Measurements from ENCODE around the gene ANKRD17.

ANKRD17 gene

DNA sequence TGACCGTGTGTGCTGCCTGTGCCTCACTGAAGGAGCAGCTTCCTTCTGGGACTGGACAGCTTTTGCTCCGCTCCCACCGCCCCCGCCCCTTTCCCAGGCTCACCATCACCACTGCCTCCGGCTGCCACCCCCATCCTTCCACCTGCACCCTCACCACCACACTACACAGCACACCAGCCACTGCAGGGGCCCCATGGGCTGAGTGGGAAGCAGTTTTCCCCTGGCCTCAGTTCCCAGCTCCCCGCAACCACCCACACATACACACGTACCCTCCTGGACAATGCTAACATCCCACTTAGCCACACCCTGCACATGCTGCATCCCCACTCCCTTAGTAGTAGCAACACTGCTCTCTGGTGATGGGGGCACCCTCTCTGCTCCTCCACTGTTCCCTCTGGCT, 159.5 kb downstream of the ANKRD17 start:
- Histone ChIP-seq H3K27me3 (ENCODE audit: control insufficient read depth in 1 of 2, insufficient read depth in 1 of 2, low read length in 2 of 2) (no peaks in the 10 kb centered on the region), H3K27ac (ENCODE audit: low read length, poor library complexity, severe bottlenecking) (no peak overlapping the region), H4K91ac (ENCODE audit: low read length) (no peak overlapping the region), H3K4me3 (ENCODE audit: insufficient read depth in 1 of 2, low read depth in 1 of 2, low read length in 2 of 2) (no peak overlapping the region), H2BK12ac (ENCODE audit: low read length in 2 of 2) (no peak overlapping the region), H2AK5ac (ENCODE audit: low read length, severe bottlenecking) (no peak overlapping the region), H3K79me1 (replicated peaks; ENCODE audit: low read length, poor library complexity, severe bottlenecking) (peaks cover 28% of the 10 kb centered on the region), H2BK15ac (ENCODE audit: low read depth, poor library complexity, severe bottlenecking) (no peak overlapping the region), H2AFZ (ENCODE audit: low read depth, low read length) (no peak overlapping the region), H3K14ac (ENCODE audit: low read length in 2 of 2) (no peak overlapping the region), H3K18ac (ENCODE audit: low read depth in 1 of 2, low read length in 2 of 2) (no peak overlapping the region), H3K4me2 (ENCODE audit: low read length, poor library complexity, severe bottlenecking) (no peak overlapping the region), H3K9ac (ENCODE audit: low read length) (no peak overlapping the region), H3K9me3 (ENCODE audit: control insufficient read depth, low read length) (no peaks in the 10 kb centered on the region), H2BK120ac (ENCODE audit: low read depth, low read length) (no peak overlapping the region), H3K4ac (ENCODE audit: low read depth in 1 of 2, low read length in 2 of 2) (no peak overlapping the region), H2BK5ac (ENCODE audit: low read depth, low read length, poor library complexity, severe bottlenecking) (no peak overlapping the region), H3K36me3 (ENCODE audit: control insufficient read depth in 1 of 2, insufficient read depth in 2 of 2, low read depth in 1 of 2, low read length in 2 of 2) (peaks cover 38 to 95% of the 10 kb centered on the region in 2 experiments), H3K4me1 (ENCODE audit: control insufficient read depth, insufficient read depth, low read depth, low read length) (no peaks in the 10 kb centered on the region), H3K23ac (ENCODE audit: low read length in 2 of 2) (no peak overlapping the region), H4K8ac (ENCODE audit: low read length) (no peak overlapping the region)
- no peak for DNase-seq
- 95% methylated on average over 7 of the region's 7 CpGs for WGBS

DNA sequence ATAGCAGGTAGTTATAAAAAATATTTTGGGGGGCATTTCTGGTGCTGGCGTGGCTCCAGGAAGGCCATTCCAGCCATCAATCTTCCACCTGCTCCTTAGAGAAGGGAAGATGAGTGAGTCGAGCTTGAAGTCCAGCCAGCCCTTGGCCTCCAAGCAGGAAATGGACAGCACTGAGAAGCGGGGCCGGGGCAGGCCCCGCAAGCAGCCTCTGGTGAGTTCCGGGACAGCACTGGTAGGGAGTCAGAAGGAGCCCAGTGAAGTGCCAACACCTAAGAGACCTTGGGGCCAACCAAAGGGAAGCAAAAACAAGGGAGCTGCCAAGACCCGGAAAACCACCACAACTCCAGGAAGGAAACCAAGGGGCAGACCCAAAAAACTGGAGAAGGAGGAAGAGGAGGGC, 159.9 kb downstream of the ANKRD17 start:
- Histone ChIP-seq H3K36me3 (ENCODE audit: control insufficient read depth in 1 of 2, insufficient read depth in 2 of 2, low read depth in 1 of 2, low read length in 2 of 2) (peaks cover 38 to 95% of the 10 kb centered on the region in 2 experiments), H3K4me2 (ENCODE audit: low read length, poor library complexity, severe bottlenecking) (no peak overlapping the region), H3K9ac (ENCODE audit: low read length) (no peak overlapping the region), H3K18ac (ENCODE audit: low read depth in 1 of 2, low read length in 2 of 2) (no peak overlapping the region), H2BK12ac (ENCODE audit: low read length in 2 of 2) (no peak overlapping the region), H3K27me3 (ENCODE audit: control insufficient read depth in 1 of 2, insufficient read depth in 1 of 2, low read length in 2 of 2) (no peaks in the 10 kb centered on the region), H3K4me3 (ENCODE audit: insufficient read depth in 1 of 2, low read depth in 1 of 2, low read length in 2 of 2) (no peak overlapping the region), H4K8ac (ENCODE audit: low read length) (no peak overlapping the region), H2BK5ac (ENCODE audit: low read depth, low read length, poor library complexity, severe bottlenecking) (no peak overlapping the region), H3K79me1 (replicated peaks; ENCODE audit: low read length, poor library complexity, severe bottlenecking) (peaks cover 28% of the 10 kb centered on the region), H3K23ac (ENCODE audit: low read length in 2 of 2) (no peak overlapping the region), H2AFZ (ENCODE audit: low read depth, low read length) (no peak overlapping the region), H3K9me3 (ENCODE audit: control insufficient read depth, low read length) (no peaks in the 10 kb centered on the region), H3K4me1 (ENCODE audit: control insufficient read depth, insufficient read depth, low read depth, low read length) (no peaks in the 10 kb centered on the region), H2BK120ac (ENCODE audit: low read depth, low read length) (no peak overlapping the region), H2AK5ac (ENCODE audit: low read length, severe bottlenecking) (no peak overlapping the region), H3K4ac (ENCODE audit: low read depth in 1 of 2, low read length in 2 of 2) (no peak overlapping the region), H4K91ac (ENCODE audit: low read length) (no peak overlapping the region), H2BK15ac (ENCODE audit: low read depth, poor library complexity, severe bottlenecking) (no peak overlapping the region), H3K27ac (ENCODE audit: low read length, poor library complexity, severe bottlenecking) (no peak overlapping the region), H3K14ac (ENCODE audit: low read length in 2 of 2) (no peak overlapping the region)
- DNase-seq: no peak
- 95% methylated on average over 6 of the region's 7 CpGs for WGBS

DNA sequence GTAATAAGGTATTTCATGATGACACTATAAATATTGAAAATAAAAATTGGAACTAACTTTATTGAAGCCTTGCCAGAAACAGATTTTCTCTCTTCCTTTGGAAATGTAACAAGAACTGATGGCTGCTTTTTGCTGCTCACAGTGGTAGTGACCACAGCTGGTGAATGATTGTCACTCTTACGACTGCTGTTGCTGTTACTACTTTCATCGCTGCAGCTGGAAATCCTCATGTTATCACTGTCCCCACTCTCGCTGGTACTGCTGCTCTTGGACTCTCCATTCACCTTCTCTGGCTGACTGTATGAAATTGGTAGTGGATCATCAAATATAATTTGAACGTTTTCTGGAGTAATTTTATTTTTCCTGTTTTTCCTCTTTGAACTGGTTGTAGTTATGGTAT, 160.6 kb downstream of the ANKRD17 start:
- Histone ChIP-seq H2BK15ac (ENCODE audit: low read depth, poor library complexity, severe bottlenecking) (no peak overlapping the region), H3K4me3 (ENCODE audit: insufficient read depth in 1 of 2, low read depth in 1 of 2, low read length in 2 of 2) (no peak overlapping the region), H3K9ac (ENCODE audit: low read length) (no peak overlapping the region), H4K8ac (ENCODE audit: low read length) (no peak overlapping the region), H3K23ac (ENCODE audit: low read length in 2 of 2) (no peak overlapping the region), H3K18ac (ENCODE audit: low read depth in 1 of 2, low read length in 2 of 2) (no peak overlapping the region), H2AFZ (ENCODE audit: low read depth, low read length) (no peak overlapping the region), H3K4ac (ENCODE audit: low read depth in 1 of 2, low read length in 2 of 2) (no peak overlapping the region), H2BK120ac (ENCODE audit: low read depth, low read length) (no peak overlapping the region), H3K14ac (ENCODE audit: low read length in 2 of 2) (no peak overlapping the region), H3K4me2 (ENCODE audit: low read length, poor library complexity, severe bottlenecking) (no peak overlapping the region), H3K4me1 (ENCODE audit: control insufficient read depth, insufficient read depth, low read depth, low read length) (no peaks in the 10 kb centered on the region), H3K27ac (ENCODE audit: low read length, poor library complexity, severe bottlenecking) (no peak overlapping the region), H3K79me1 (replicated peaks; ENCODE audit: low read length, poor library complexity, severe bottlenecking) (peaks cover 28% of the 10 kb centered on the region), H3K27me3 (ENCODE audit: control insufficient read depth in 1 of 2, insufficient read depth in 1 of 2, low read length in 2 of 2) (no peaks in the 10 kb centered on the region), H2BK12ac (ENCODE audit: low read length in 2 of 2) (no peak overlapping the region), H2AK5ac (ENCODE audit: low read length, severe bottlenecking) (no peak overlapping the region), H4K91ac (ENCODE audit: low read length) (no peak overlapping the region), H2BK5ac (ENCODE audit: low read depth, low read length, poor library complexity, severe bottlenecking) (no peak overlapping the region), H3K9me3 (ENCODE audit: control insufficient read depth, low read length) (no peaks in the 10 kb centered on the region), H3K36me3 (ENCODE audit: control insufficient read depth in 1 of 2, insufficient read depth in 2 of 2, low read depth in 1 of 2, low read length in 2 of 2) (peaks cover 38 to 94% of the 10 kb centered on the region in 2 experiments)
- 98% methylated on average over 4 of the region's 4 CpGs for WGBS
- DNase-seq: no peak

DNA sequence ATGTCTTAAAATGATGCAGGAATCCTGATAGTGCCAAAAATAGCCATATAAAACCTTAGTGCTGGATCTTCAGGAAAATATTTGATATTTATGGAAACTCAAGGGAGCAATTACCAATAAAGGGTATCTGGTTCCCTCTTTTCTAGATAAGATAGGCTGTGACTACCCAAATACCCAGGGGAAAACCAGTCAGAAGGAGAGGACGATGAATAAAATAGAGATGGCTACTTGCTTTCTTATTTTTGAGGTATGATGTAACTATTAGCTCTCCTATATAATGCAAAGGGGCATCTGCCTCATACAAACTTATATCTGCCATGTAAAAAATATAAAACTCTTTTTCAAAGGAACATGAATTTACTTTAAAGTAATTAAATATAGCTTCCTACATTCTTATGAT, 165.7 kb downstream of the ANKRD17 start:
- Histone ChIP-seq H2BK12ac (ENCODE audit: low read length in 2 of 2) (no peak overlapping the region), H3K4me3 (ENCODE audit: insufficient read depth in 1 of 2, low read depth in 1 of 2, low read length in 2 of 2) (no peak overlapping the region)
- no CpG with 5 or more reads among the region's 1 CpG for WGBS

More for the DNA sequence above, 165.7 kb downstream of the ANKRD17 start:
- H3K27ac ChIP-seq (ENCODE audit: low read length, poor library complexity, severe bottlenecking): no peak overlapping the region
- no peak overlapping the region for H3K4me2 ChIP-seq (ENCODE audit: low read length, poor library complexity, severe bottlenecking)
- H3K9me3 ChIP-seq (ENCODE audit: control insufficient read depth, low read length): no peaks in the 10 kb centered on the region
- peaks cover 15% of the 10 kb centered on the region for H3K79me1 ChIP-seq (replicated peaks; ENCODE audit: low read length, poor library complexity, severe bottlenecking)
- no peak for DNase-seq
- H2BK15ac ChIP-seq (ENCODE audit: low read depth, poor library complexity, severe bottlenecking): no peak overlapping the region
- no peak overlapping the region for H4K91ac ChIP-seq (ENCODE audit: low read length)
- H2BK5ac ChIP-seq (ENCODE audit: low read depth, low read length, poor library complexity, severe bottlenecking): no peak overlapping the region
- H3K9ac ChIP-seq (ENCODE audit: low read length): no peak overlapping the region
- no peak overlapping the region for H3K18ac ChIP-seq (ENCODE audit: low read depth in 1 of 2, low read length in 2 of 2)
- H3K14ac ChIP-seq (ENCODE audit: low read length in 2 of 2): no peak overlapping the region
- no peaks in the 10 kb centered on the region for H3K27me3 ChIP-seq (ENCODE audit: control insufficient read depth in 1 of 2, insufficient read depth in 1 of 2, low read length in 2 of 2)
- no peak overlapping the region for H2AK5ac ChIP-seq (ENCODE audit: low read length, severe bottlenecking)
- H4K8ac ChIP-seq (ENCODE audit: low read length): no peak overlapping the region
- no peaks in the 10 kb centered on the region for H3K4me1 ChIP-seq (ENCODE audit: control insufficient read depth, insufficient read depth, low read depth, low read length)
- H3K36me3 ChIP-seq (ENCODE audit: control insufficient read depth in 1 of 2, insufficient read depth in 2 of 2, low read depth in 1 of 2, low read length in 2 of 2): peaks cover 24 to 87% of the 10 kb centered on the region in 2 experiments
- no peak overlapping the region for H2BK120ac ChIP-seq (ENCODE audit: low read depth, low read length)
- H3K23ac ChIP-seq (ENCODE audit: low read length in 2 of 2): no peak overlapping the region
- no peak overlapping the region for H3K4ac ChIP-seq (ENCODE audit: low read depth in 1 of 2, low read length in 2 of 2)
- H2AFZ ChIP-seq (ENCODE audit: low read depth, low read length): no peak overlapping the region

Data from mesenchymal stem cell (in vitro differentiated cells and primary cell).